C4-2B (cell line): ENCODE measurements around the gene PARD3.

Experiments
- CTCF ChIP-seq: fragments of 450-650 bp; conservative IDR thresholded peaks from 2 replicates; pipeline ENCODE4 v1.5.1; 2017; ENCODE audit warnings: mild to moderate bottlenecking
- ZFX ChIP-seq: fragments of 450-650 bp; IDR thresholded peaks from 2 replicates; pipeline ENCODE4 v1.6.1; 2017

GRCh38 chr10:34382626-34383025 is 432.5 kb downstream of the PARD3 start:
- TF ChIP-seq CTCF (no peak), ZFX (no peak)
